ENCODE data around the gene MYO1A.
"Not testable (repeated sequence)": the region's sequence is repeated elsewhere in the genome, so short reads cannot be mapped to it uniquely, and the experiment has no call there.

Gene MYO1A

DNA sequence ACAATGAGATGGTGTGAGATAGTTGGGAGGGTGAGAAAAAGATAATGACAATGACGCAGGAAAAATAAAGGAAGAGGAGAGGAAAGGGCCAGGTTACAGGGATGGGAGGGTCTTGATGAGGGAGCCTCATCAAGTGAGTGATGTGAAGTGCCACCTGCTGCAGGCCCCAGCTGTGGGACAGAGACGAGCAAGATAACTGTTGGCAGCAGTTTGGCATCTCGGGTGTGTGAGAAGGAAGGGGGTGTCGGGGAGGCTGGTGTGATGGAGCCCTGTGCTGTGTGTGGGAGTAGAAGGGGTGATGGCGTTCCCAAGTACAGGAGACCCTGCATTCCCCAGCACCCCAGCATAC lies 22.1 kb downstream of the MYO1A start:
- H3K36me3 ChIP-seq (ENCODE audit: control insufficient read depth, insufficient read depth, low read length) = no peaks in the 10 kb centered on the region
- no peak overlapping the region for H3K9ac ChIP-seq (ENCODE audit: low read length)
- no peaks in the 10 kb centered on the region for H3K27me3 ChIP-seq (ENCODE audit: control insufficient read depth, insufficient read depth, low read length)
- peaks cover 20% of the 10 kb centered on the region for H3K4me1 ChIP-seq (ENCODE audit: control insufficient read depth, insufficient read depth, low read length)
- H3K9me3 ChIP-seq (ENCODE audit: control insufficient read depth, insufficient read depth, low read depth, low read length) = no peaks in the 10 kb centered on the region
- H3K27ac ChIP-seq (ENCODE audit: low read depth, low read length) = no peak overlapping the region
- no peak overlapping the region for H3K4me3 ChIP-seq (ENCODE audit: low read depth, low read length)

DNA sequence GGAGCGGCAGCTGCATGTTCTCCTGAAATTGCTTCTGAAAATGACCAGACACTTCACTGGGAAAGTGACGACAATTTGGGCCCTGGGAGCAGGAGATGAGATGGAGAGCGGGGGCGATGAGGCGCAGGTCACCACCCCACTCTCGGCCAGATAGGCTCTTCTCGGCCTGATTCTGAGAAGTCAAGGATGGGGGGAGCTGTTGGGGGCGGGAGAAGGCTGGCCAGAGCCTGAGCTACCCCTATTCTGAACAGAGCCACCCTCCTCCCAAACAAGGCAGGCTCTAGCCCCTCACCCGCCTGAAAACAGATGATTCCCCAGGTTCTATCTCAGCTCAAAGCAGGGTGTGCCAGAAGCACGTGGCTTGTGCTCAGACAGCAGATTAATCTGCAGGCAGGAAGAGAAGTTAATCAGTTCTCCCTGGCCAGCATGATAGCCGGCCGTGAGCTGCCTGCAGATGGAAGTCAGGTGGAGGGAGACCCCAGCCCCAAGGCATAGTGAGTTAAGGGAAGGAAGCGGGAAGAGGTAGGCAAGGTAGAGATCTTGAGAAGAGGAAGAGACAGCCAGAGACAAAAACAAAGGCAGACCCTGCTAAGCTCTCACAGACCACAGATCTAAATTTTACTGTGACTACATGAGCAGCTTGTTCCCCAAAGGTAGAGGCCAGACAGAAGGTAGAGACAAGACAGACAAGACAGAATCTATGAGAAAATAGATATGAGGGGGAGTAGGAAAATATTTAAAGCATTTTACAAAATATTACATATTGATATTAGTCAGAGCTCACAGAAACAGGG lies 22.7 kb downstream of the MYO1A start:
- Histone ChIP-seq H3K27me3 (ENCODE audit: control insufficient read depth, insufficient read depth, low read length) (no peaks in the 10 kb centered on the region), H3K4me3 (ENCODE audit: low read depth, low read length) (no peak overlapping the region), H3K36me3 (ENCODE audit: control insufficient read depth, insufficient read depth, low read length) (no peaks in the 10 kb centered on the region), H3K9me3 (ENCODE audit: control insufficient read depth, insufficient read depth, low read depth, low read length) (no peaks in the 10 kb centered on the region), H3K4me1 (ENCODE audit: control insufficient read depth, insufficient read depth, low read length) (peaks cover 20% of the 10 kb centered on the region), H3K9ac (ENCODE audit: low read length) (no peak overlapping the region), H3K27ac (ENCODE audit: low read depth, low read length) (no peak overlapping the region)

DNA sequence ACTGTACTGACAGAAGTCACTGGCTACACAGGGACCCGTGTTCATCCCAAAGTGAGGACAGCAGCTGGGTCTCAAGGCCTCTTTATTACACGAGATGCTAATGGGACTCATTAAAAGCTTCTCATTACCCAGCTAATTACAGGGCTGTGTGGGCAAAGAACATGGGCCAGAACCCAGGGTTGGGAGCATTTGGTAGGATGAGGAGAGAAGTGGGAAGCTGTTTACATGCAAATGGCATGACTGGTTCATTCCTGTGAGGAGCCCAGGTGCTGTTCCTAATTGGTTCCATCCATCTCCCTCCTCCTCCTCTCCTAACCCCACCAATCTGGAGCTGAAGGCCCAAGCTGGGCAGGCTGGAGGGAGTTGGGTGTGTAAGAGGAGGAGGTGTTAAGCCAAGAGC lies 24.7 kb downstream of the MYO1A start:
- H3K36me3 ChIP-seq (ENCODE audit: control insufficient read depth, insufficient read depth, low read length) = no peaks in the 10 kb centered on the region
- no peak overlapping the region for H3K4me3 ChIP-seq (ENCODE audit: low read depth, low read length)
- H3K9ac ChIP-seq (ENCODE audit: low read length) = no peak overlapping the region
- peaks cover 12% of the 10 kb centered on the region for H3K4me1 ChIP-seq (ENCODE audit: control insufficient read depth, insufficient read depth, low read length)
- no peak overlapping the region for H3K27ac ChIP-seq (ENCODE audit: low read depth, low read length)
- no peaks in the 10 kb centered on the region for H3K9me3 ChIP-seq (ENCODE audit: control insufficient read depth, insufficient read depth, low read depth, low read length)
- no peaks in the 10 kb centered on the region for H3K27me3 ChIP-seq (ENCODE audit: control insufficient read depth, insufficient read depth, low read length)

DNA sequence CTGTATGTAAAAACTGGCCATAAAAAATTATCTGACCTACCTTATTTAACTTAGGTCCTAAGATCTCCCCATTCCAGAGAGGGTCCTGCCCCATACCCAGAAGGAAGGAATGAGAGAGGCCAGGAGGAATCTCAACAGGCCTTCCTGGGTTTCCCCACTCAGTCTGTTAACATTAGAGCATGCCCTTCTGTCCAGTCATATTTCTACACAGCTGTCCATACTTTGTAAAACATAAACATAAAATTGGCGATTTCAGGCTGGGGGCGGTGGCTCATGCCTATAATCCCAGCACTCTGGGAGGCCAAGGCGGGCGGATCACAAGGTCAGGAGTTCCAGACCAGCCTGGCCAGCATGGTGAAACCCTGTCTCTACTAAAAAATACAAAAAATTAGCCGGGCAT lies 27.6 kb downstream of the MYO1A start:
- H3K4me1 ChIP-seq (ENCODE audit: control insufficient read depth, insufficient read depth, low read length); H3K27me3 ChIP-seq (ENCODE audit: control insufficient read depth, insufficient read depth, low read length); H3K9ac ChIP-seq (ENCODE audit: low read length); H3K36me3 ChIP-seq (ENCODE audit: control insufficient read depth, insufficient read depth, low read length); H3K9me3 ChIP-seq (ENCODE audit: control insufficient read depth, insufficient read depth, low read depth, low read length); H3K4me3 ChIP-seq (ENCODE audit: low read depth, low read length); H3K27ac ChIP-seq (ENCODE audit: low read depth, low read length): not testable (repeated sequence)

DNA sequence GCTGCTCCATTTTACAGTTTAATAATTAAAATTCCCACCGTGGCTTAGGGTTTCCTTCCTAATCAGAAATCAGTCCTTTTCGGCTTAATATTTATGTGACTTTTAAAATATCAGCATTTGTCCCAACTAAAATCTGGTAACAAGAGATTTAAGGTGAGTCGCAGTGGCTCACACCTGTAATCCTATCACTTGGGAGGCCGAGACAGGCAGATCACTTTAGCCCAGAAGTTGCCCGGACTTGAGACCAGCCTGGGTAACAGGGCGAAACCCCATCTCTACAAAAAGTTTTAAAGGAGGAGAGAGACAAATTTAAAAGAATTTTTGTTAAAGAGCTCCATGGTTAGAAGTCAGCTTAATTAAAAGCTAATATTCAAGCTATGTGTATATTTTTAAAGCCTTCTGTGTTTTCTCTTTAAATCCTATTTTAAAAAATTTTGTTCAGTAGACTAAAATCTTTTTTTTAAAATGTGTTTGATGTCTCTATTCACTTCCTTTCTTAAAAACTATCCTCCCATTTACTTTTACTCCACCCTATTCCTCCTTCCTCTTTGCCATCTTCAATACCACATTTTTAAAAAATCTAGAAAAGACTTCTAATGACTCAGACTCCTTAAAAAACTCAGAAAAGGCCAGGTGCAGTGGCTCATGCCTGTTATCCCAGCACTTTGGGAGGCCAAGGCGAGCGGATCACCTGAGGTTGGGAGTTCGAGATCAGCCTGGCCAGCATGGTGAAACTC lies 29.8 kb downstream of the MYO1A start:
- Histone ChIP-seq H3K27me3 (ENCODE audit: control insufficient read depth, insufficient read depth, low read length) (no peaks in the 10 kb centered on the region), H3K4me3 (ENCODE audit: low read depth, low read length) (no peak overlapping the region), H3K9me3 (ENCODE audit: control insufficient read depth, insufficient read depth, low read depth, low read length) (no peaks in the 10 kb centered on the region), H3K9ac (ENCODE audit: low read length) (no peak overlapping the region), H3K36me3 (ENCODE audit: control insufficient read depth, insufficient read depth, low read length) (no peaks in the 10 kb centered on the region), H3K27ac (ENCODE audit: low read depth, low read length) (no peak overlapping the region), H3K4me1 (ENCODE audit: control insufficient read depth, insufficient read depth, low read length) (peaks cover 4% of the 10 kb centered on the region)

DNA sequence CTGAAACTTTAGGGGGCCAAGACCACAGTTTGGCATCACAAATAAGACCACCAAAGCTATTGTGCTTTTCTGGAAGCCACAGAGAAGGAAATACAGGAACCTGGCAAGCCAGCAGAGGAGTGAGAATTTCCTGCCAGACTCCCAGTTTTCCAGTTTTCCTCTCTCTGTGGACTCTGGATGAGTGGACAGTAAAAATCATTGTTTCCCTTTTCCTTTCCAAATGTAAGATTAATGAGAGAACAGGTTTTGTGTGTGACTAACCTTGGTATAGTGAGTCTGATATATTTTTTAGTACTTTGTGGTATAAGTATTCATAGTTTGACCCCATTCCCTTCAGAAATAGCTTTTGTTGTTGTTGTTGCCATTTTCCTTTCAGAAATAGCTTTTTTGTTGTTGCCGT lies 31.0 kb downstream of the MYO1A start:
- peaks cover 4% of the 10 kb centered on the region for H3K4me1 ChIP-seq (ENCODE audit: control insufficient read depth, insufficient read depth, low read length)
- H3K9me3 ChIP-seq (ENCODE audit: control insufficient read depth, insufficient read depth, low read depth, low read length) = no peaks in the 10 kb centered on the region
- H3K36me3 ChIP-seq (ENCODE audit: control insufficient read depth, insufficient read depth, low read length) = no peaks in the 10 kb centered on the region
- no peak overlapping the region for H3K27ac ChIP-seq (ENCODE audit: low read depth, low read length)
- no peak overlapping the region for H3K4me3 ChIP-seq (ENCODE audit: low read depth, low read length)
- H3K27me3 ChIP-seq (ENCODE audit: control insufficient read depth, insufficient read depth, low read length) = no peaks in the 10 kb centered on the region
- H3K9ac ChIP-seq (ENCODE audit: low read length) = no peak overlapping the region

DNA sequence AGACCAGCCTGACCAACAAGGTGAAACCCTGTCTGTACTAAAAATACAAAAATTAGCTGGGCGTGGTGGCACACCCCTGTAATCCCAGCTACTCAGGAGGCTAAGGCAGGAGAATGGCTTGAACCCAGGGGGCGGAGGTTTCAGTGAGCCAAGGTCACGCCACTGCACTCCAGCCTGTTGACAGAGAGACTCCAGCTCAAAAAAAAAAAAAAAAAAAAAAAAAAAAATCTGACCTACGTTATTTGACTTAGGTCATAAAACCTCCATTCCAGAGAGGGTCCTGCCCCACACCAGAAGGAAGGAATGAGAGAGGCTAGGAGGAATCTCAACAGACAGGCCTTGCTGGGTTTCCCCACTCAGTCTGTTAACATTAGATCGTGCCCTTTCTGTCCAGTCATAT lies 31.6 kb downstream of the MYO1A start:
- not testable (repeated sequence) for H3K4me3 ChIP-seq (ENCODE audit: low read depth, low read length); H3K9ac ChIP-seq (ENCODE audit: low read length); H3K4me1 ChIP-seq (ENCODE audit: control insufficient read depth, insufficient read depth, low read length); H3K27me3 ChIP-seq (ENCODE audit: control insufficient read depth, insufficient read depth, low read length); H3K27ac ChIP-seq (ENCODE audit: low read depth, low read length); H3K9me3 ChIP-seq (ENCODE audit: control insufficient read depth, insufficient read depth, low read depth, low read length); H3K36me3 ChIP-seq (ENCODE audit: control insufficient read depth, insufficient read depth, low read length)

DNA sequence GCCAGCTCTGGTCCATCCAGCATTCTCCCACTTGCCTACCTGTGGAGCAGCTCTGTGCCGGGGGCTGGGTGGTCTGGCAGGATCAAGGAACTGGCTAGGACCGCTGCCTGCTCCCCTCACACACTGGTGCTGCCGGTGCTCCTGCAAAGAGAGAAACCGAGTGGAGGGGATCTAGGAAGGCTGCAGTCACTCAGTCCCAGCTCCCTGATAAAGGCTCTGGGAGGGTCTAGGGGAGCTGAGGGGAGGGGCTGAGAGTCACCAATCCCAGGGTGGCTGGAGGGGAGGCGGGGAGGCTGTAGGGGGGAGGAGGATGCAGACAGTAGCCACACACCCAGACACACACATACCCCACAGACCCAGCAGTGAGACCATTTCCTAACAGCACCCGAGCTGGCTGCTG lies 33.6 kb downstream of the MYO1A start, which contains the start of gene TAC3:
Gene TAC3 (minus strand): TSS at position 182 of the 400 bp plus-strand sequence. CDS start 732 bp downstream, outside the sequence.
- no peak within 1 kb of the TSS for H3K27ac ChIP-seq (ENCODE audit: low read depth, low read length)
- peak within 1 kb of the TSS; percentile 42 for H3K4me3 ChIP-seq (ENCODE audit: low read depth, low read length)
- no peak within 1 kb of the TSS for H3K9ac ChIP-seq (ENCODE audit: low read length)
- H3K9me3 ChIP-seq (ENCODE audit: control insufficient read depth, insufficient read depth, low read depth, low read length) = no peaks in the 10 kb centered on the region
- peaks cover 4% of the 10 kb centered on the region for H3K4me1 ChIP-seq (ENCODE audit: control insufficient read depth, insufficient read depth, low read length)
- no peaks in the 10 kb centered on the region for H3K36me3 ChIP-seq (ENCODE audit: control insufficient read depth, insufficient read depth, low read length)
- H3K27me3 ChIP-seq (ENCODE audit: control insufficient read depth, insufficient read depth, low read length) = no peaks in the 10 kb centered on the region

DNA sequence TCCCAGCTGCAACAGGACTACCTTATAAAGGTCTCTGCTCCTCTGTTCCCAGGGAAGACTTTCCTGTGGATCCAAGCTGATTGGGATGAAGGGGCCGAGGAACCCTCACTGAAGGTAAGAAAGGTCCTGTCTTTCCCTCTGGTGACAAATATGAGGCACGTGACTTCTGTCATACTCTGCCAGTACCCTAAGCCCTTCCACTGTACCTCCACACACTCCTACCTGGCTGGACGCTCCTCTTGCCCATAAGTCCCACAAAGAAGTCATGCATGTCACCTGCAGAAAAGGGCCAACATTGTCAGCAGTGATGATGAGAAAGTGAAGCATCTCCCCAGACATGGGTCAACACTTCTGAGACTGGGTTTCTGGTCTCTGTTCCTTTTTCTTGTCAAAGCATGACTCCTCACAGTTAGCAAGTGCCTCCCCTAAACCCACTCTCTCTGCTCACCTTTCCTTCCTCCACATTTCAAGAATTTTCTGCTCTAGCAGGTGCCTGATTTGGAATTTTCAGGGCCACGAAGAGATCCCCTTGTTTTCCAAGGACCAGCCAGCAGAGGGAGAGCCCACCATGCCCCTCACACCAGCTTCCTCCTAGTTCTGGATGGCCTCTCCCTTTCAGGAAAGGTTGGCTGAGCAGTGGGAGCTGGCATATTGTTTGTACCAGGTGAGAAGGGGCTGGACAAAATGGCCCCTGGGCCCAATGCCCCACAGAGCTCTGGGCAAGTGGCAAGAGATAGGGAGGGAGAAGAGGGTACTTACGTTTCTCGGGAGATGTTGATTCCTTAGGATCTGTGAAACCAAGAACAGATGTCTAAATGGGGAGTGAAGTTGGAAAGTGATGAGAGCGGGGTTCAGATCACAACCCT lies 37.1 kb downstream of the MYO1A start:
- Histone ChIP-seq H3K9me3 (ENCODE audit: control insufficient read depth, insufficient read depth, low read depth, low read length) (no peaks in the 10 kb centered on the region), H3K27me3 (ENCODE audit: control insufficient read depth, insufficient read depth, low read length) (no peaks in the 10 kb centered on the region), H3K27ac (ENCODE audit: low read depth, low read length) (no peak overlapping the region), H3K4me1 (ENCODE audit: control insufficient read depth, insufficient read depth, low read length) (peaks cover 26% of the 10 kb centered on the region), H3K9ac (ENCODE audit: low read length) (no peak overlapping the region), H3K36me3 (ENCODE audit: control insufficient read depth, insufficient read depth, low read length) (no peaks in the 10 kb centered on the region), H3K4me3 (ENCODE audit: low read depth, low read length) (no peak overlapping the region)

DNA sequence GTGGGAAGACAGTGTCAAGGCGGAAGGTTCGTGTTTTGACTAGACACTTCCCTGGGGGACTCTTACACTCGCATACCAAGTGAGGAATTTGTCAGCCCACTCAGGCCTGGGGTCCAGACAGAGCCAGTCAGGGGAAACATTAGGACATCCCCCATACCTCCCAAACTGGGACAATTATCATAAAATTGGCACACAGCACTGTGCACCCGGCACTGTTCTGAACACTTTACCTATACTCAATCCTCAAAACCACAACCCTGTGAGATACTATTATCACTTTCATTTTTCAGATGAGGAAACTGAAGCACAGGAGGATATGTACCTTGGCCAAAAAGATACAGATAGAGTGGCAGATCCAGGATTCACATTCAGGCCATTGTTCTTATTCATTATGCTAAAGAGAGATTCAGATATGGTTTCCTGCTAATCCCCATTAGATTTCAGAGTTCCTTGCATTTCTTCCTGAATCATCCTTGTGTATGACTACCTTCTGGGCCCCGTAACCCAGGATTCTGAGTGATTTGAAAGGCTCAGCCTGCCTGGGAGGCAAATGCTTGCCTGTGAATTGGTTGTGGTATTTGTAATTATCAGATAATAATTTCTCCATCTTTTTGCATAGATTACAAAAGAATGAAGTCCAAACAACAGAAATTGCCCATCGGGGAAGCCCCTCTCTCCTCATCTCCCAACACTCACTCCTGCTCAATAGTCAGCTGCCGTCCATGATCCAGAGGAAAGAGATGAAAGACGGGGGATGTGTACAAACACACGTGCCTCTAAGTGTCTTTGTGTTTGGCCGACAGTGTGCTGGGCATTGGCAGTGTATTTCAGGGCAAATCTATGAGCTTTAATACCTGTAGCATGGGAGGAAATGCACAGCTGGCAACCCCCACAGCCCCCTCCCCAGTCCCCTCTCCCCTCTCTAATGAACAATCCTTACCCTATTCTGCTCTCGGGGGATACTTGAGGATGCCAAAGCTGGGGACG lies 38.2 kb downstream of the MYO1A start:
- H3K36me3 ChIP-seq (ENCODE audit: control insufficient read depth, insufficient read depth, low read length) = no peaks in the 10 kb centered on the region
- H3K9ac ChIP-seq (ENCODE audit: low read length) = no peak overlapping the region
- H3K4me1 ChIP-seq (ENCODE audit: control insufficient read depth, insufficient read depth, low read length) = peaks cover 28% of the 10 kb centered on the region
- no peak overlapping the region for H3K4me3 ChIP-seq (ENCODE audit: low read depth, low read length)
- no peaks in the 10 kb centered on the region for H3K27me3 ChIP-seq (ENCODE audit: control insufficient read depth, insufficient read depth, low read length)
- H3K27ac ChIP-seq (ENCODE audit: low read depth, low read length) = no peak overlapping the region
- H3K9me3 ChIP-seq (ENCODE audit: control insufficient read depth, insufficient read depth, low read depth, low read length) = no peaks in the 10 kb centered on the region

Measured in HUES6 (cell line).